HepG2 (cell line): ENCODE results near the gene DCAF15. TPM values are rescaled to one million over a fixed set of nuclear protein-coding genes. Genes with fewer than 3 reads are reported as not detected.

ENCODE experiments used
- ATAC-seq: fragments of 200-7000 bp; cut with Tn5 transposase; 3 replicates; pipeline ENCODE4 v1.9.1; 2020; ENCODE audit warnings: mild to moderate bottlenecking, moderate library complexity
- BruUV-seq: library from RNA; stranded (reverse); fragments of 400-500 nt; replicated peaks from 2 replicates; lab custom pipeline; 2021; lab: Mats Ljungman, UMichigan
- CTCF ChIA-PET: fragments of 300-600 bp; formaldehyde crosslinking; extraction: SDS; loops from one replicate; lab custom pipeline; 2021; ENCODE audit warnings: low total read pairs, inconsistent platforms, low intra/inter-chr PET ratio; lab: Yijun Ruan, JAX
- POLR2A ChIA-PET: fragments of 350-600 bp; sonication (Branson Sonifier 250); formaldehyde crosslinking; loops from one replicate; lab custom pipeline; 2020; ENCODE audit warnings: antibody characterized with exemption, inconsistent platforms; lab: Yijun Ruan, JAX
- DNase-seq: peaks from one replicate; pipeline ENCODE4 v3.0.0-alpha.2; 2015; ENCODE audit warnings: low spot score
- FAIRE-seq: peaks from 3 replicates; lab custom pipeline; 2011; peaks lifted over from hg19 to GRCh38; lab: Jason Lieb, UNC
- H2AFZ ChIP-seq: one replicate; pipeline ENCODE4 v1.6.1; 2011; ENCODE audit warnings: low read length, inconsistent platforms
- H3K27ac ChIP-seq: fragments of 300-600 bp; 3 replicates; pipeline ENCODE4 v1.8.0; 2011; ENCODE audit warnings: mixed run types, mild to moderate bottlenecking, mixed read lengths, low read length, inconsistent platforms; ENCODE audit not compliant: insufficient read depth; ENCODE audit errors: extremely low read length
- H3K27me3 ChIP-seq, 2 experiments: fragments of 200-600 bp in 1 of 2; 2 replicates in 1 of 2; 3 replicates in 1 of 2; pipeline versions ENCODE4 v1.6.0 to v1.8.0; 2011; ENCODE audit warnings: low read length in 2 of 2, mild to moderate bottlenecking in 2 of 2, moderate library complexity in 2 of 2, inconsistent platforms in 1 of 2; ENCODE audit not compliant: insufficient read depth in 2 of 2, control insufficient read depth in 1 of 2
- H3K36me3 ChIP-seq, 2 experiments: fragments of 200-600 bp in 1 of 2; replicated peaks in 1 of 2; 2 replicates in 1 of 2; 3 replicates in 1 of 2; pipeline versions ENCODE4 v1.5.1 to v1.8.0; 2011; ENCODE audit warnings: low read length in 2 of 2, inconsistent platforms in 1 of 2; ENCODE audit not compliant: insufficient read depth in 2 of 2, control insufficient read depth in 1 of 2
- H3K4me1 ChIP-seq: 2 replicates; pipeline ENCODE4 v1.5.1; 2012; ENCODE audit warnings: low read length, inconsistent platforms; ENCODE audit not compliant: insufficient read depth
- H3K4me2 ChIP-seq: 2 replicates; pipeline ENCODE4 v1.6.0; 2011; ENCODE audit warnings: low read depth, low read length, inconsistent platforms
- H3K4me3 ChIP-seq, 3 experiments: fragments of 200-600 bp in 1 of 3; sonication (generic), shearing (Covaris generic) in 1 of 3; replicated peaks in 1 of 3; 2 replicates each; pipeline ENCODE4 v1.5.1; 2011 to 2016; ENCODE audit warnings: low read length in 3 of 3, inconsistent platforms in 2 of 3, low read depth in 2 of 3, mild to moderate bottlenecking in 2 of 3, control low read depth in 1 of 3, mixed read lengths in 1 of 3; ENCODE audit not compliant: insufficient read depth in 1 of 3
- H3K79me2 ChIP-seq: one replicate; pipeline ENCODE4 v1.6.1; 2011; ENCODE audit warnings: low read length, inconsistent platforms; ENCODE audit not compliant: insufficient read depth
- H3K9ac ChIP-seq: 2 replicates; pipeline ENCODE4 v1.6.0; 2011; ENCODE audit warnings: mild to moderate bottlenecking, low read depth, low read length, inconsistent platforms; ENCODE audit not compliant: insufficient read depth
- H3K9me3 ChIP-seq: 2 replicates; pipeline ENCODE4 v1.5.1; 2012; ENCODE audit warnings: mild to moderate bottlenecking, low read length
- H4K20me1 ChIP-seq: 2 replicates; pipeline ENCODE4 v1.6.0; 2011; ENCODE audit warnings: inconsistent platforms, mild to moderate bottlenecking, low read length, moderate library complexity; ENCODE audit not compliant: insufficient read depth
- ATF7-NPFF ChIP-seq: sonication (generic); formaldehyde crosslinking; IDR thresholded peaks from 2 replicates; pipeline ENCODE4 v1.8.1; 2023; ENCODE audit warnings: mild to moderate bottlenecking, low read depth, missing genetic modification reagents, moderate library complexity
- DRAP1 ChIP-seq: IDR thresholded peaks from 2 replicates; pipeline ENCODE4 v1.6.1; 2016; ENCODE audit warnings: missing genetic modification reagents, missing compliant biosample characterization
- FOXO4 ChIP-seq: sonication (generic); formaldehyde crosslinking; conservative IDR thresholded peaks from 2 replicates; pipeline ENCODE4 v1.8.1; 2023; ENCODE audit warnings: missing genetic modification reagents
- IRX3 ChIP-seq: sonication (generic); formaldehyde crosslinking; IDR thresholded peaks from 2 replicates; pipeline ENCODE4 v1.8.1; 2023; ENCODE audit warnings: mild to moderate bottlenecking, low read depth, missing genetic modification reagents, borderline replicate concordance
- JUN ChIP-seq: sonication (generic); formaldehyde crosslinking; IDR thresholded peaks from 2 replicates; pipeline ENCODE4 v1.4.0; 2020; ENCODE audit warnings: mild to moderate bottlenecking, missing genetic modification reagents
- PRPF4 ChIP-seq: fragments of 200-400 bp; formaldehyde crosslinking; IDR thresholded peaks from 2 replicates; pipeline ENCODE4 v1.6.1; 2016; ENCODE audit warnings: low read length, low read depth; ENCODE audit not compliant: poor library complexity, severe bottlenecking
- RFX3 ChIP-seq: IDR thresholded peaks from 2 replicates; pipeline ENCODE4 v1.6.1; 2016; ENCODE audit warnings: missing biosample characterization, missing genetic modification reagents
- SAFB2 ChIP-seq: sonication (generic); formaldehyde crosslinking; IDR thresholded peaks from 2 replicates; pipeline ENCODE4 v1.5.1; 2020; ENCODE audit warnings: missing genetic modification reagents, low read depth, mild to moderate bottlenecking, borderline replicate concordance
- SMARCE1 ChIP-seq: fragments of 450-650 bp; IDR thresholded peaks from 2 replicates; pipeline ENCODE4 v1.6.1; 2017; ENCODE audit warnings: borderline replicate concordance
- SRY ChIP-seq: sonication (generic); formaldehyde crosslinking; IDR thresholded peaks from 2 replicates; pipeline ENCODE4 v1.8.0; 2022; ENCODE audit warnings: mild to moderate bottlenecking, missing genetic modification reagents
- TFDP1 ChIP-seq: IDR thresholded peaks from 2 replicates; pipeline ENCODE4 v1.6.1; 2016; ENCODE audit warnings: missing compliant biosample characterization, missing genetic modification reagents, borderline replicate concordance
- ZFP37 ChIP-seq: sonication (generic); formaldehyde crosslinking; IDR thresholded peaks from 2 replicates; pipeline ENCODE4 v1.4.0; 2020; ENCODE audit warnings: missing genetic modification reagents, borderline replicate concordance
- ZNF20 ChIP-seq: sonication (generic); formaldehyde crosslinking; IDR thresholded peaks from 2 replicates; pipeline ENCODE4 v1.4.0; 2020; ENCODE audit warnings: mild to moderate bottlenecking, moderate library complexity, missing genetic modification reagents
- ZNF543 ChIP-seq: sonication (generic); formaldehyde crosslinking; IDR thresholded peaks from 2 replicates; pipeline ENCODE4 v1.4.0; 2020; ENCODE audit warnings: mild to moderate bottlenecking, missing genetic modification reagents
- ZSCAN25 ChIP-seq: sonication (generic); formaldehyde crosslinking; IDR thresholded peaks from 2 replicates; pipeline ENCODE4 v1.8.0; 2022; ENCODE audit warnings: mild to moderate bottlenecking, missing genetic modification reagents
- WGBS: methylation state at CpG from one replicate; pipeline ENCODE4 v1.1.6; 2017; ENCODE audit warnings: low lambda C conversion rate; 5-methylcytosine and 5-hydroxymethylcytosine counted together
- in situ Hi-C: cut with HindIII; loops from 2 replicates; pipeline ENCODE4 v1.10.0; 2017; ENCODE audit warnings: low pct_unique_long_range_greater_than_20kb; ENCODE audit not compliant: extremely low pct_ligation_motif_present
- intact Hi-C: fragments of 100-400 bp; cut with micrococcal nuclease; formaldehyde crosslinking; loops from one replicate; pipeline ENCODE4 v1.10.0; 2022; ENCODE audit not compliant: unreplicated experiment
- polyA plus RNA-seq, 8 experiments: library from polyadenylated mRNA; depleted of rRNA in 3 of 8; stranded (reverse) in 7 of 8; unstranded in 1 of 8; fragments of >200 nt; fragmentation: Illumina TruSeq in 4 of 8; extraction: Trizol in 4 of 8; gene quantifications; 2 replicates each; pipeline versions ENCODE4 v1.2.1 to v1.2.3, GENCODE V29; 2011 to 2016; ENCODE audit warnings: low read depth in 4 of 8, missing spikeins in 1 of 8, mixed read lengths in 1 of 8; ENCODE audit not compliant: insufficient read depth in 1 of 8
- total RNA-seq, 5 experiments: library from RNA; depleted of rRNA; stranded (reverse); fragments of >200 nt; fragmentation: Illumina TruSeq; extraction: Trizol; gene quantifications; 2 replicates each; pipeline ENCODE4 v1.2.3, GENCODE V29; 2016; ENCODE audit warnings: low read depth in 1 of 5

The DCAF15 gene
- total and polyA plus RNA-seq, 2 of the 13 experiments (the other 11 are each of a cell fraction or from before 2014, with no cell fraction given), result 13.6 to 14.0 TPM

- 37% methylated on average over 43 of the region's 86 CpGs for WGBS
- DNase-seq (peak; percentile 76), FAIRE-seq (no peak), ATAC-seq (peak; percentile 98)
- Histone ChIP-seq H3K4me1 (peaks cover 24% of the 10 kb centered on the region), H3K9ac (peak within 1 kb of the TSS; percentile 85), H3K4me3 (peak within 1 kb of the TSS; percentile 81 to 92 (median 90)), H3K79me2 (no peaks in the 10 kb centered on the region), H3K27me3 (no peaks in the 10 kb centered on the region), H3K4me2 (peak within 1 kb of the TSS; percentile 84), H3K36me3 (peaks cover 0 to 4% of the 10 kb centered on the region in 2 experiments; a peak in 1 of 5 replicates), H3K27ac (peak within 1 kb of the TSS; percentile 73), H3K9me3 (no peaks in the 10 kb centered on the region), H2AFZ (no peak within 1 kb of the TSS), H4K20me1 (no peaks in the 10 kb centered on the region)
- intact Hi-C loops, result loop anchor here (2.0 kb wide), 1 partner anchor 117 kb away; no protein-coding TSS in a partner anchor
- in situ Hi-C loops, result no loop called here
- no TSS peak for BruUV-seq
- CTCF ChIA-PET, result no interaction called here
- POLR2A ChIA-PET, result interaction anchor here (1.0 kb wide), 1 partner anchor 59 kb away, joined by 3 read pairs; no protein-coding TSS in a partner anchor
- TF ChIP-seq IRX3 (CRISPR knock-in tag) (peak; percentile 47; the same call in 1 of the 2 replicates), RFX3 (CRISPR knock-in tag) (no peak), ATF7-NPFF (peak; percentile 96), ZFP37 (CRISPR knock-in tag) (no peak), ZSCAN25 (CRISPR knock-in tag) (peak; percentile 67; the same call in 1 of the 2 replicates), SMARCE1 (no peak), SAFB2 (CRISPR knock-in tag) (peak; percentile 72), FOXO4 (no peak), PRPF4 (peak; percentile 32), DRAP1 (peak; percentile 40), SRY (peak; percentile 88), JUN (CRISPR knock-in tag) (0 out of 2 replicates have a peak, but pooled peaks have one; percentile 22), TFDP1 (peak; percentile 100), ZNF543 (CRISPR knock-in tag) (no peak), ZNF20 (CRISPR knock-in tag) (no peak)
Measured at GRCh38 chr19:13905634-13906520, 46.4 kb upstream of the DCAF15 start, which contains the start of the genes BRME1 and CC2D1A. Gene BRME1, minus strand, starts transcription at chr19:13906117. Its CDS starts 1,225 bp downstream, at chr19:13904892. Gene CC2D1A, plus strand, starts transcription at chr19:13906201. Its CDS starts 241 bp downstream, at chr19:13906442.
